WTC11 (cell line): ENCODE results near the gene LACTBL1.

Experiments
- CREB1 ChIP-seq: sonication (generic); formaldehyde crosslinking; IDR thresholded peaks from 2 replicates; pipeline ENCODE4 v1.8.0; 2023; ENCODE audit warnings: mild to moderate bottlenecking, missing genetic modification reagents
- FOXJ3 ChIP-seq: sonication (generic); formaldehyde crosslinking; IDR thresholded peaks from 2 replicates; pipeline ENCODE4 v1.9.0; 2021; ENCODE audit warnings: missing genetic modification reagents, mild to moderate bottlenecking, borderline replicate concordance
- FOXP1 ChIP-seq: sonication (generic); formaldehyde crosslinking; IDR thresholded peaks from 2 replicates; pipeline ENCODE4 v1.8.0; 2022; ENCODE audit warnings: missing genetic modification reagents, mild to moderate bottlenecking, moderate library complexity, borderline replicate concordance
- KAT7 ChIP-seq: sonication (generic); formaldehyde crosslinking; IDR thresholded peaks from 2 replicates; pipeline ENCODE4 v1.8.1; 2023; ENCODE audit warnings: missing genetic modification reagents, mild to moderate bottlenecking, borderline replicate concordance
- MXD4 ChIP-seq: fragments of 250-450 bp; sonication (Bioruptor Pico); IDR thresholded peaks from 2 replicates; pipeline ENCODE4 v1.8.0; 2021; ENCODE audit warnings: mild to moderate bottlenecking, moderate library complexity, borderline replicate concordance
- SP1 ChIP-seq: sonication (generic); formaldehyde crosslinking; conservative IDR thresholded peaks from 2 replicates; pipeline ENCODE4 v1.8.1; 2022; ENCODE audit warnings: missing genetic modification reagents
- TEAD1 ChIP-seq: sonication (generic); formaldehyde crosslinking; IDR thresholded peaks from 2 replicates; pipeline ENCODE4 v1.8.0; 2022; ENCODE audit warnings: mild to moderate bottlenecking, missing genetic modification reagents
- ZNF317 ChIP-seq: sonication (generic); formaldehyde crosslinking; IDR thresholded peaks from 2 replicates; pipeline ENCODE4 v1.8.1; 2023; ENCODE audit warnings: low read depth, mild to moderate bottlenecking, moderate library complexity, missing genetic modification reagents, borderline replicate concordance
- ZNF423 ChIP-seq: fragments of 250-450 bp; sonication (Bioruptor Pico); IDR thresholded peaks from 2 replicates; pipeline ENCODE4 v2.1.2; 2022; ENCODE audit warnings: mild to moderate bottlenecking, moderate library complexity
- TF ChIP-seq, protein P1 (sequence below): fragments of 200-600 bp; IDR thresholded peaks from 2 replicates; pipeline ENCODE4 v1.8.0; 2022; ENCODE audit warnings: antibody characterized with exemption
- TF ChIP-seq, protein P2 (sequence below): sonication (generic); formaldehyde crosslinking; IDR thresholded peaks from 2 replicates; pipeline ENCODE4 v1.8.1; 2023; ENCODE audit warnings: mild to moderate bottlenecking, missing genetic modification reagents, moderate library complexity
- TF ChIP-seq, protein P3 (sequence below): sonication (generic); formaldehyde crosslinking; IDR thresholded peaks from 2 replicates; pipeline ENCODE4 v1.8.0; 2023; ENCODE audit warnings: missing genetic modification reagents
- TF ChIP-seq, protein P4 (sequence below): sonication (generic); formaldehyde crosslinking; IDR thresholded peaks from 2 replicates; pipeline ENCODE4 v1.8.1; 2023; ENCODE audit warnings: mild to moderate bottlenecking, missing genetic modification reagents
- TF ChIP-seq, protein P5 (sequence below): sonication (generic); formaldehyde crosslinking; IDR thresholded peaks from 2 replicates; pipeline ENCODE4 v1.8.0; 2022; ENCODE audit warnings: mild to moderate bottlenecking, missing genetic modification reagents

DNA sequence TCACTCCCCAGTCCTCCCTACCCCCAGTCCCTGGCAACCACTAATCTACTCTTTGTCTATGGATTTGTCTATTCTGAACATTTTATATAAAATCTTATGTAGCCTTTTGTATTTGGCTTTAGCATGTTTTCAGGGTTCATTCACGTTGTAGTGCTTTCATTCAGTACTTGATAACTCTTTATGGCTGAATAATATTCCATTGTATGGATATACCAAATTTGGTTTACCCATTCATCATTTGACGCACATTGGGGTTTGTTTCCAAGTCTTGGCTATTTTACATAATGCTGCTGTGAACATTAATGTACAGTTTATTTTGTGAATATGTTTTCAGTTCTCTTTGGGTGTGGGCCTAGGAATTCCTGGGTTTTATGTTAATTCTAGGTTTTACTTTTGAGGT, 49.2 kb upstream of the LACTBL1 start:
- TF ChIP-seq CREB1, result no peak
- TF ChIP-seq, protein P1, sequence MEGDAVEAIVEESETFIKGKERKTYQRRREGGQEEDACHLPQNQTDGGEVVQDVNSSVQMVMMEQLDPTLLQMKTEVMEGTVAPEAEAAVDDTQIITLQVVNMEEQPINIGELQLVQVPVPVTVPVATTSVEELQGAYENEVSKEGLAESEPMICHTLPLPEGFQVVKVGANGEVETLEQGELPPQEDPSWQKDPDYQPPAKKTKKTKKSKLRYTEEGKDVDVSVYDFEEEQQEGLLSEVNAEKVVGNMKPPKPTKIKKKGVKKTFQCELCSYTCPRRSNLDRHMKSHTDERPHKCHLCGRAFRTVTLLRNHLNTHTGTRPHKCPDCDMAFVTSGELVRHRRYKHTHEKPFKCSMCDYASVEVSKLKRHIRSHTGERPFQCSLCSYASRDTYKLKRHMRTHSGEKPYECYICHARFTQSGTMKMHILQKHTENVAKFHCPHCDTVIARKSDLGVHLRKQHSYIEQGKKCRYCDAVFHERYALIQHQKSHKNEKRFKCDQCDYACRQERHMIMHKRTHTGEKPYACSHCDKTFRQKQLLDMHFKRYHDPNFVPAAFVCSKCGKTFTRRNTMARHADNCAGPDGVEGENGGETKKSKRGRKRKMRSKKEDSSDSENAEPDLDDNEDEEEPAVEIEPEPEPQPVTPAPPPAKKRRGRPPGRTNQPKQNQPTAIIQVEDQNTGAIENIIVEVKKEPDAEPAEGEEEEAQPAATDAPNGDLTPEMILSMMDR, result no peak
- TF ChIP-seq ZNF423, result no peak
- TF ChIP-seq, protein P2, sequence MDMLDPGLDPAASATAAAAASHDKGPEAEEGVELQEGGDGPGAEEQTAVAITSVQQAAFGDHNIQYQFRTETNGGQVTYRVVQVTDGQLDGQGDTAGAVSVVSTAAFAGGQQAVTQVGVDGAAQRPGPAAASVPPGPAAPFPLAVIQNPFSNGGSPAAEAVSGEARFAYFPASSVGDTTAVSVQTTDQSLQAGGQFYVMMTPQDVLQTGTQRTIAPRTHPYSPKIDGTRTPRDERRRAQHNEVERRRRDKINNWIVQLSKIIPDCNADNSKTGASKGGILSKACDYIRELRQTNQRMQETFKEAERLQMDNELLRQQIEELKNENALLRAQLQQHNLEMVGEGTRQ (CRISPR knock-in tag), result no peak
- no peak for TF ChIP-seq ZNF317 (CRISPR knock-in tag)
- TF ChIP-seq, protein P3, sequence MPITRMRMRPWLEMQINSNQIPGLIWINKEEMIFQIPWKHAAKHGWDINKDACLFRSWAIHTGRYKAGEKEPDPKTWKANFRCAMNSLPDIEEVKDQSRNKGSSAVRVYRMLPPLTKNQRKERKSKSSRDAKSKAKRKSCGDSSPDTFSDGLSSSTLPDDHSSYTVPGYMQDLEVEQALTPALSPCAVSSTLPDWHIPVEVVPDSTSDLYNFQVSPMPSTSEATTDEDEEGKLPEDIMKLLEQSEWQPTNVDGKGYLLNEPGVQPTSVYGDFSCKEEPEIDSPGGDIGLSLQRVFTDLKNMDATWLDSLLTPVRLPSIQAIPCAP, result no peak
- TF ChIP-seq, protein P4, sequence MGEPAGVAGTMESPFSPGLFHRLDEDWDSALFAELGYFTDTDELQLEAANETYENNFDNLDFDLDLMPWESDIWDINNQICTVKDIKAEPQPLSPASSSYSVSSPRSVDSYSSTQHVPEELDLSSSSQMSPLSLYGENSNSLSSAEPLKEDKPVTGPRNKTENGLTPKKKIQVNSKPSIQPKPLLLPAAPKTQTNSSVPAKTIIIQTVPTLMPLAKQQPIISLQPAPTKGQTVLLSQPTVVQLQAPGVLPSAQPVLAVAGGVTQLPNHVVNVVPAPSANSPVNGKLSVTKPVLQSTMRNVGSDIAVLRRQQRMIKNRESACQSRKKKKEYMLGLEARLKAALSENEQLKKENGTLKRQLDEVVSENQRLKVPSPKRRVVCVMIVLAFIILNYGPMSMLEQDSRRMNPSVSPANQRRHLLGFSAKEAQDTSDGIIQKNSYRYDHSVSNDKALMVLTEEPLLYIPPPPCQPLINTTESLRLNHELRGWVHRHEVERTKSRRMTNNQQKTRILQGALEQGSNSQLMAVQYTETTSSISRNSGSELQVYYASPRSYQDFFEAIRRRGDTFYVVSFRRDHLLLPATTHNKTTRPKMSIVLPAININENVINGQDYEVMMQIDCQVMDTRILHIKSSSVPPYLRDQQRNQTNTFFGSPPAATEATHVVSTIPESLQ (CRISPR knock-in tag), result no peak
- no peak for TF ChIP-seq SP1
- no peak for TF ChIP-seq FOXP1
- no peak for TF ChIP-seq FOXJ3
- no peak for TF ChIP-seq KAT7 (CRISPR knock-in tag)
- TF ChIP-seq, protein P5, sequence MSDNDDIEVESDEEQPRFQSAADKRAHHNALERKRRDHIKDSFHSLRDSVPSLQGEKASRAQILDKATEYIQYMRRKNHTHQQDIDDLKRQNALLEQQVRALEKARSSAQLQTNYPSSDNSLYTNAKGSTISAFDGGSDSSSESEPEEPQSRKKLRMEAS (CRISPR knock-in tag), result no peak
- TF ChIP-seq MXD4, result no peak
- no peak for TF ChIP-seq TEAD1
